Activated T-cell treated with anti-CD3 and anti-CD28 coated beads, Interleukin-2, amount 50 U/mL, for 1 hour (primary cell): ENCODE results near the gene MAEA.
A peak's percentile ranks its signal among the peaks of the same experiment; 100 is the strongest.

Source experiments
- DNase-seq: peaks from one replicate; pipeline ENCODE4 v3.0.0-alpha.2; 2020

The MAEA gene

GRCh38 chr4:1289207-1290164, at the start of gene MAEA:
MAEA (plus strand) TSS chr4:1289891; CDS start chr4:1289914, 23 bp downstream.
- peak; percentile 97 for DNase-seq

- no peak for DNase-seq
Measured at GRCh38 chr4:1239950-1240307, 49.8 kb upstream of the MAEA start.

GRCh38 chr4:1240721-1241465, 48.8 kb upstream of the MAEA start:
- no peak for DNase-seq

GRCh38 chr4:1241466-1241935, 48.2 kb upstream of the MAEA start:
- no peak for DNase-seq

- DNase-seq, result peak; percentile 10
Measured at GRCh38 chr4:1241936-1242505, 47.7 kb upstream of the MAEA start.

GRCh38 chr4:1242506-1243450, 46.9 kb upstream of the MAEA start:
- DNase-seq, result peak; percentile 16

GRCh38 chr4:1243451-1244080, 46.1 kb upstream of the MAEA start:
- DNase-seq, result peak; percentile 27

- peak; percentile 14 for DNase-seq
Measured at GRCh38 chr4:1244081-1244977, 45.4 kb upstream of the MAEA start.

GRCh38 chr4:1244978-1245471, 44.7 kb upstream of the MAEA start:
- peak; percentile 17 for DNase-seq

GRCh38 chr4:1245481-1246051, 44.1 kb upstream of the MAEA start:
- DNase-seq, result peak; percentile 16

- DNase-seq, result peak; percentile 22
Measured at GRCh38 chr4:1246111-1246881, 43.4 kb upstream of the MAEA start.

GRCh38 chr4:1246901-1247863, 42.5 kb upstream of the MAEA start:
- peak; percentile 39 for DNase-seq

GRCh38 chr4:1247864-1248244, 41.8 kb upstream of the MAEA start:
- no peak for DNase-seq

GRCh38 chr4:1248245-1249147, 41.2 kb upstream of the MAEA start, which contains the start of gene CTBP1:
CTBP1 (minus strand) TSS chr4:1249130; CDS start chr4:1241331, 7,799 bp downstream.
- peak; percentile 93 for DNase-seq

- DNase-seq, result peak; percentile 91
Measured at GRCh38 chr4:1249148-1249730, 40.5 kb upstream of the MAEA start.
